Skin epidermis (tissue), 12 donors: ENCODE results near the gene ZBTB16.

ENCODE experiments used
- H3K27ac ChIP-seq, 21 experiments: fragments of 200-600 bp; sonication (generic) in 11 of 21; one replicate each; pipeline ENCODE4 v1.5.0; 2020; ENCODE audit warnings: mild to moderate bottlenecking in 3 of 21, inconsistent platforms in 2 of 21, moderate library complexity in 2 of 21
- H3K4me3 ChIP-seq, 7 experiments: fragments of 200-600 bp; sonication (generic) in 2 of 7; one replicate each; pipeline ENCODE4 v1.5.0; 2020; ENCODE audit warnings: inconsistent platforms in 2 of 7, mild to moderate bottlenecking in 2 of 7, moderate library complexity in 1 of 7

Gene ZBTB16

DNA sequence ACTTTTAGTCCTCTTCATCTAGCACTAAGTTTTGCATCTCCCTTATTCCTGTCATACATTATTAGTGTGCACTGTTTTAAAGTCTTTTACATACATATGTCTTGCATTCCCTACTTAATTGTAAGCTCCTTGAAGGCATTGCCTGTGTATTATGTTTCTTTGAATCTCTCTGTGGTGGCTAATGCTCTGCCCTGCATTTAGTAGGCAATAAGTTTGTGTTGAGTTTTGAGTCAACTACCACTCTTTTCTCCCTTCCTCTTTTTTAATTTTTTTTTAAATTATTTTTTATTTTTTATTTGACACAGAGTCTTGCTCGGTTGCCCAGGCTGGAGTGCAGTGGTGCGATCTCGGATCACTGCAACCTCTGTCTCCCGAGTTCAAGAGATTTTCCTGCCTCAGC is 78.9 kb downstream of the ZBTB16 start:
- no peak overlapping the region for H3K4me3 ChIP-seq
- H3K27ac ChIP-seq = peak overlapping the region in 3 of 21 experiments; percentile 31 to 64 (median 35)

DNA sequence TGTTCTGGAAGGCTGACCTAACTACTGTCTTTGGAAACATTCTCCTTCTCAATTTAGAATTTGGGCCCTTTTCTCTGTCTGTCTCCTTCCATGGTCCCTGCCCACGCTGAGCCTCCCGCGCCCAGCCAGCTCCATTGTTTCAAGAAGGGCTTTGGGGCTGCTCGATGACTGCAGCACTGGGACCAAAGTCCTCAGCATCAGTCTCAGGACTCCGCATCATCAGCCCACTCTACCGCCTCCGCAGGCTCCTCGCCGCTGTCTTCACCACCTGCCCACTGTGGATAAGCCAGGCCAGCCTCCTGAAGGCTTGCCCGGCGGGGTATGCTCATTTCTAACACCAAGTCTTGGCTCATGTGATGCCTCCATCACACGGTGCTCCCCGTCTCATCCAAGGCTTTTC is 81.3 kb downstream of the ZBTB16 start:
- Histone ChIP-seq H3K4me3 (no peak overlapping the region), H3K27ac (no peak overlapping the region)

- H3K27ac ChIP-seq = no peak overlapping the region
- no peak overlapping the region for H3K4me3 ChIP-seq
Observed at GRCh38 chr11:114141863-114142580, 82.5 kb downstream of the ZBTB16 start.

GRCh38 chr11:114142707-114143106 is 83.2 kb downstream of the ZBTB16 start:
- Histone ChIP-seq H3K27ac (peak overlapping the region in 1 of 21 experiments; percentile 49), H3K4me3 (no peak overlapping the region)

GRCh38 chr11:114145166-114145775 is 85.8 kb downstream of the ZBTB16 start:
- Histone ChIP-seq H3K4me3 (no peak overlapping the region), H3K27ac (peak overlapping the region in 5 of 21 experiments; percentile 18 to 77 (median 42))

DNA sequence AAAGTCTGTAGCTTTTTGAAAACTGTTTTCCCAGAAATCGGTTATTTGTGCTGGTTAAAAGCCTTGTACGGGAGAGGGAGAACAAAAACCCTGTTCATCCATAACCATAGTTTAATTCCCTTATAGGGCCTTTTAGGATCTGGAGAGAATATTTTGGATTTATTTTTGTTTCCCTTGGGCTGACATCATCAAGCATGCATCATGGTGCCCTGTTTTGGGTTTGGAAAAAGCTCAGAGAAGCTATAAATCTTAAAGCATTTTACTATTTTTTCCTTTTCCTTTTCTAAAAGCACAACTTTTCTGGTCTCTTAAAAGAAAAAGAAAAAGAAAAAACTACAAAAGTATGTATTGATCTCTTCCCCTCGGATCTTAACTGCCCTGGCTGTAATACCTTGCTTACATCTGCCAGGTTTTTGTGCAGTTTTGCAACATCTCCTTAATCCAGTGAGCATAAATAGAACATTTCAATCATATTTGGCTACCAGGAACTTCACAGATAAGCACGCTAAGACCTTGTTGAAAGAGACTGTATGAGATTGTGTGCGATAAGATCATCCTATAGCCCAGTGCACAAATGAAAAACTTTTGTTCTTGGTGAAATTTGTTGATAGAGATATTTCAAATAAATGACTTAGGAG is 88.0 kb downstream of the ZBTB16 start:
- peak overlapping the region in 6 of 21 experiments; percentile 21 to 77 (median 56) for H3K27ac ChIP-seq
- H3K4me3 ChIP-seq = no peak overlapping the region

- Histone ChIP-seq H3K27ac (peak overlapping the region in 4 of 21 experiments; percentile 32 to 77 (median 58)), H3K4me3 (no peak overlapping the region)
Observed at GRCh38 chr11:114148013-114148382, 88.5 kb downstream of the ZBTB16 start.

DNA sequence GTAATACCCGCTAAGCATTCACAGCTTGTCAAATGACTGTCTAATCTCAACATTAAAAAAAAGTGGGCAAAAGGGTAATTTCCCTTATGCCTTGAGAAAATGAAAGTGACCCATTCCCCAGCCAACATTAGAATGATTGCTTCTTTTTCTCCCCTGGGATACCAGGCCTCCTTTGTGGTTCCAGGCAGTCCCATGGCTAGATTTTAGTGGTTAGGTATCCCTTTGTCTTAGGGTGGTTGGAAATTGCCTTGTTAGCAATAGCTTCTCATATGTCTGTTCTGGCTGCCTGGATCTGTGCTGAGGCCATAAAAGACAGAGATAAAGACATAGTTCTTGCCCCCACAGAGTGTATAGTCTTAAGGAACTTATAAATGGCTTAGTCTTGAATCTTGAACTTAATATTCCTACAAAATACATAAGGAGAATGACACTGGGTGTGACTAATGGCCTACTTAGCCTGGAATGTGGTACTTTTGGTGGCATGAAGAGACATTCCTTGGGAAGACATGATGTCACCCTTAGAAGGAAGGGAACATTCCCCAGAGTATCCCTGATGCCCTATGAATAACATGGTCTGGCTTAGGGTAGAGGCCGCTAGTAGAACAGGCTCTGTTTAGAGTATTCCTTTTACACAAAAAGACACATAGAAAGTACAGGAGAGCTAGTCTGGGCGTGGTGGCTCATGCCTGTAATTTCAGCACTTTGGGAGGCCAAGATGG is 90.3 kb downstream of the ZBTB16 start:
- Histone ChIP-seq H3K4me3 (no peak overlapping the region), H3K27ac (peak overlapping the region in 3 of 21 experiments; percentile 27 to 51 (median 47))

- no peak overlapping the region for H3K4me3 ChIP-seq
- peak overlapping the region in 2 of 21 experiments; percentile 47 to 51 for H3K27ac ChIP-seq
Observed at GRCh38 chr11:114150671-114151070, 91.2 kb downstream of the ZBTB16 start.

DNA sequence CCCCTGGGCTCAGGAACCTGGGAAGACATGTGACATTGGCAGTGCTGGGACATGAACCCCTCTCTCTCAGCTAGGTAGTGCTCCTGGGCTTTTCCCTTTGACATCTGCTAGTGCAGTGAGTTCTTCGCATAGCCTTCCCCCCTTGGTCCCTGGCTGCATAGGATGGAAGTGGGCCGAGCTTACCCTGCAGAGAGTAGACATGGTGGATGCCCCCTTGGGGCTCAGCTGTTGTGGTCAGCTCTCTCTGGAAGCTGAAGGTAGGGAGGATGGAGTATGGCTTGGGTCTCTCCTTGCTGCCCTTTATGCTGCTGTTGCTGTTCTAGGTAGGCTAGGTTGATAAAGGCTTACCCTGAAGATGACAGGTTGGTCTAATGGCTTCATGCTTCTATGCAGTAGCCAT is 92.1 kb downstream of the ZBTB16 start:
- Histone ChIP-seq H3K27ac (peak overlapping the region in 2 of 21 experiments; percentile 3 to 51), H3K4me3 (no peak overlapping the region)

GRCh38 chr11:114152162-114152561 is 92.7 kb downstream of the ZBTB16 start:
- H3K27ac ChIP-seq = peak overlapping the region in 2 of 21 experiments; percentile 51 to 94
- H3K4me3 ChIP-seq = no peak overlapping the region

GRCh38 chr11:114152785-114153184 is 93.3 kb downstream of the ZBTB16 start:
- Histone ChIP-seq H3K4me3 (no peak overlapping the region), H3K27ac (peak overlapping the region in 3 of 21 experiments; percentile 3 to 94 (median 75))

DNA sequence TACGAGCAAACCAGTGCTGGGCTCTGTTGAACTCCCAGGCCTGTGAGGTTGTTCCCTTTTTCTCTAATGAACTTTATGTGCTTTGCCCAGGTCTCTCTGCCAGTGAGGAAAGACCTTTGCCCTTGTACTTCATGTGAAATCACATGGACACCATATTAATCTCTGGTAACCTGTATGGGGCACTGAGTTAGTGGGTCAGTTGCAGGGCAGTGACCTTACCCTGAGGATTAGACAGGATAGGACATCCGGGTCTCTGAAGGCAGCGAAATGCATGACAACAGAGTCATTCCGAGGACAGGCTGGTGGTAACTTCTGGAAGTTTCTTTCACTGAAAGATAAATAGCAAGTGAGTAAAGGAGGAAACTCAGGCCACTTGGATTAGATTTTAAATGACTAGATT is 93.7 kb downstream of the ZBTB16 start:
- H3K4me3 ChIP-seq = no peak overlapping the region
- peak overlapping the region in 7 of 21 experiments; percentile 3 to 94 (median 29) for H3K27ac ChIP-seq

DNA sequence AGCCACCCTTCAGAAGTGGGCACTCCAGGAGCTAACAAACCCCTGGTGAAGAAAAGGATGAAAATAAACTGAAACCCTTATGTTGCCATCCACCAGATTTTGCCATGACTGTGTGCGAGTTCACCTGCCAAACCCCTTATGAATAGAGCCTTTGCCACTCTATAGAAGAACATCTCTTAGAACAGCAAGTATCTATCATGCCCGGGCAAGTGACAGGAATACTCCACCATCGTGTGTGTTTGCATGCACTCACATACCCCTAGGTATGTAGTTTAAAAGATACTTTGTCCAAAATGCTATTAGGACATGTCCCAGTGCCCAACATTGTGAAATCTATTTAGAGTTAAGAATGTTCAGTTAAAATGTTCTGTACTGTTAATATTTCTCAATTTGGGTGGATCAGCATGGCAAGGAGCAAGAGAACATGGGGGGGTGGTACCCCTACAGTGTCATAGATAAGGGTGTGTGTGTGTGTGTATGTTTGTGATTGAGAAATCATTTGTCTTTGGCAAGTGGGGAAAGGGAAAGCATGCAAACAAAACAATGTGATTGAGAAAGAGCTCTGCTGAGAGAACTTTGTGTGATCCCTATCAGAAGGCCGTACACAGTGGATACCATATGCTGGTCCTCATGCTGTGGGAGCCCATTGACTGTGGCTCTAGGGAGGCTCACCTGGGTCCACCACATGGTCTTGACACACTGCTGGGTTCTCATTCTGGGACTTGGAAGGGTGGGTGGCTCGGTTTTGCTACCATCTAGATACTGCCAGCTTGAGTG is 94.9 kb downstream of the ZBTB16 start:
- H3K27ac ChIP-seq = peak overlapping the region in 12 of 21 experiments; percentile 14 to 94 (median 50)
- H3K4me3 ChIP-seq = no peak overlapping the region

- no peak overlapping the region for H3K4me3 ChIP-seq
- peak overlapping the region in 14 of 21 experiments; percentile 12 to 94 (median 46) for H3K27ac ChIP-seq
Observed at GRCh38 chr11:114155116-114155515, 95.6 kb downstream of the ZBTB16 start.

- Histone ChIP-seq H3K27ac (peak overlapping the region in 6 of 21 experiments; percentile 26 to 94 (median 47)), H3K4me3 (no peak overlapping the region)
Observed at GRCh38 chr11:114156131-114156581, 96.6 kb downstream of the ZBTB16 start.

GRCh38 chr11:114156782-114157181 is 97.3 kb downstream of the ZBTB16 start:
- Histone ChIP-seq H3K4me3 (no peak overlapping the region), H3K27ac (peak overlapping the region in 4 of 21 experiments; percentile 5 to 94 (median 53))

- Histone ChIP-seq H3K4me3 (no peak overlapping the region), H3K27ac (peak overlapping the region in 4 of 21 experiments; percentile 5 to 94 (median 53))
Observed at GRCh38 chr11:114157476-114158050, 98.1 kb downstream of the ZBTB16 start.

DNA sequence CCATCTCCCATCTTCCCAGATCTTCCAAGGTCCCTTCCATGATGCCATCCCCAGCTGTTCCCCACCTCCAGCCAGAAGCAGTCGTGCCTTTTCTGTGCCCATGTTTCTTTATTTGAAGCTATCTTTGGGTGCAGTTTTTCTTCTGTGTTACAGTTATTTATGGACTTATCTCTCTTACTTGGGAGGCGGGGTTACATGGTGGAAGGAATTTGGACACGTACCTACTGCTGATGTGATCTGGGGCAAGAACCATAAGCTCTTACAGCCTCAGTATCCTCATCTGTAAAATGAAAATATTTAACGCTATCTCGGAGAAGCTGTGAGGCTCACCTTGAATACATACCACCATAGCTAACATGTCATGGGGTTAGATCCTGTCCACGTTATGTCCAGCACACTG is 98.9 kb downstream of the ZBTB16 start:
- Histone ChIP-seq H3K4me3 (no peak overlapping the region), H3K27ac (peak overlapping the region in 2 of 21 experiments; percentile 52 to 74)
